HUES64 (cell line): ENCODE measurements around the gene DNASE1. TPM values are rescaled to one million over a fixed set of nuclear protein-coding genes. Genes with fewer than 3 reads are reported as not detected.
"Not testable (repeated sequence)": the region's sequence is repeated elsewhere in the genome, so short reads cannot be mapped to it uniquely, and the experiment has no call there.

Experiments
- H3K27ac ChIP-seq: 2 replicates; pipeline ENCODE4 v1.7.0; 2013; ENCODE audit warnings: low read depth, low read length, inconsistent platforms
- H3K27me3 ChIP-seq: 2 replicates; pipeline ENCODE4 v1.6.1; 2013; ENCODE audit warnings: mild to moderate bottlenecking, low read length; ENCODE audit not compliant: insufficient read depth
- H3K36me3 ChIP-seq: 2 replicates; pipeline ENCODE4 v1.6.1; 2013; ENCODE audit warnings: mild to moderate bottlenecking, low read length; ENCODE audit not compliant: insufficient read depth
- H3K4me1 ChIP-seq: 2 replicates; pipeline ENCODE4 v1.6.1; 2013; ENCODE audit warnings: mild to moderate bottlenecking, low read length, moderate library complexity; ENCODE audit not compliant: insufficient read depth
- H3K4me3 ChIP-seq: 2 replicates; pipeline ENCODE4 v1.5.1; 2013; ENCODE audit warnings: mild to moderate bottlenecking, low read length, moderate library complexity
- H3K9ac ChIP-seq: 2 replicates; pipeline ENCODE4 v1.6.1; 2013; ENCODE audit warnings: mild to moderate bottlenecking, low read depth, low read length
- H3K9me3 ChIP-seq: 2 replicates; pipeline ENCODE4 v1.6.1; 2013; ENCODE audit warnings: low read depth, low read length; ENCODE audit not compliant: insufficient read depth
- WGBS: fragments of 150-250, 120-280 bp; methylation state at CpG from one replicate; pipeline ENCODE4 v1.1.7; 2013; ENCODE audit warnings: missing lambda C conversion rate; 5-methylcytosine and 5-hydroxymethylcytosine counted together
- polyA plus RNA-seq, 2 experiments: library from polyadenylated mRNA; stranded (reverse); fragments of 50-300 nt; gene quantifications; one replicate each; pipeline ENCODE4 v1.2.3, GENCODE V29; 2013

Gene DNASE1
- polyA plus RNA-seq (2013, experiment 1 of 2) = 6.6 TPM
- 6.9 TPM for polyA plus RNA-seq (2013, experiment 2 of 2)

GRCh38 chr16:3654249-3654991, at the start of gene DNASE1:
TSS of gene DNASE1 (plus strand) at chr16:3654691. CDS start at chr16:3655374, 683 bp downstream.
- WGBS = 72% methylated on average over 14 of the region's 14 CpGs
- Histone ChIP-seq H3K9me3 (no peaks in the 10 kb centered on the region), H3K36me3 (peaks cover 60% of the 10 kb centered on the region), H3K27me3 (no peaks in the 10 kb centered on the region), H3K27ac (peak within 1 kb of the TSS; percentile 20; the same call in 1 of the 2 replicates), H3K4me1 (peaks cover 3% of the 10 kb centered on the region; the same call in 1 of the 2 replicates), H3K4me3 (no peak within 1 kb of the TSS), H3K9ac (no peak within 1 kb of the TSS)

- no peaks in the 10 kb centered on the region for H3K27me3 ChIP-seq
- H3K36me3 ChIP-seq = peaks cover 48% of the 10 kb centered on the region
Measured at GRCh38 chr16:3606441-3606840, 48.0 kb upstream of the DNASE1 start.

GRCh38 chr16:3607161-3607560, 47.3 kb upstream of the DNASE1 start:
- Histone ChIP-seq H3K9ac (no peak overlapping the region), H3K27me3 (no peaks in the 10 kb centered on the region), H3K4me3 (no peak overlapping the region), H3K36me3 (peaks cover 41% of the 10 kb centered on the region), H3K9me3 (no peaks in the 10 kb centered on the region), H3K27ac (no peak overlapping the region), H3K4me1 (peaks cover 4% of the 10 kb centered on the region; the same call in 1 of the 2 replicates)
- 95% methylated on average over 7 of the region's 7 CpGs for WGBS

More at GRCh38 chr16:3606441-3606840, 48.0 kb upstream of the DNASE1 start:
- H3K4me3 ChIP-seq = no peak overlapping the region
- H3K4me1 ChIP-seq = peaks cover 4% of the 10 kb centered on the region; the same call in 1 of the 2 replicates
- H3K27ac ChIP-seq = no peak overlapping the region
- no peak overlapping the region for H3K9ac ChIP-seq
- H3K9me3 ChIP-seq = no peaks in the 10 kb centered on the region
- WGBS = 90% methylated on average over 11 of the region's 11 CpGs

- Histone ChIP-seq H3K9me3 (no peaks in the 10 kb centered on the region), H3K27ac (no peak overlapping the region), H3K4me1 (peaks cover 4% of the 10 kb centered on the region; the same call in 1 of the 2 replicates), H3K27me3 (no peaks in the 10 kb centered on the region), H3K4me3 (no peak overlapping the region), H3K9ac (no peak overlapping the region), H3K36me3 (peaks cover 36% of the 10 kb centered on the region)
- 87% methylated on average over 2 of the region's 2 CpGs for WGBS
Measured at GRCh38 chr16:3607634-3608033, 46.9 kb upstream of the DNASE1 start.

GRCh38 chr16:3608069-3608468, 46.4 kb upstream of the DNASE1 start:
- no peak overlapping the region for H3K4me3 ChIP-seq
- H3K36me3 ChIP-seq = peaks cover 35% of the 10 kb centered on the region
- H3K9ac ChIP-seq = no peak overlapping the region
- H3K4me1 ChIP-seq = peaks cover 8% of the 10 kb centered on the region; the same call in 1 of the 2 replicates
- no peaks in the 10 kb centered on the region for H3K27me3 ChIP-seq
- no peaks in the 10 kb centered on the region for H3K9me3 ChIP-seq
- 96% methylated on average over 5 of the region's 5 CpGs for WGBS
- no peak overlapping the region for H3K27ac ChIP-seq

GRCh38 chr16:3608976-3609375, 45.5 kb upstream of the DNASE1 start:
- not testable (repeated sequence) for H3K27ac ChIP-seq, H3K9me3 ChIP-seq, H3K27me3 ChIP-seq, H3K4me3 ChIP-seq, H3K4me1 ChIP-seq, H3K9ac ChIP-seq
- 92% methylated on average over 12 of the region's 13 CpGs for WGBS
- H3K36me3 ChIP-seq = peaks cover 28% of the 10 kb centered on the region

GRCh38 chr16:3609895-3610697, 44.4 kb upstream of the DNASE1 start:
- H3K4me1 ChIP-seq = peaks cover 9% of the 10 kb centered on the region; the same call in 1 of the 2 replicates
- H3K27ac ChIP-seq = no peak overlapping the region
- H3K9ac ChIP-seq = no peak overlapping the region
- no peaks in the 10 kb centered on the region for H3K27me3 ChIP-seq
- H3K9me3 ChIP-seq = no peaks in the 10 kb centered on the region
- peak overlapping the region; percentile 100 for H3K4me3 ChIP-seq
- H3K36me3 ChIP-seq = peaks cover 28% of the 10 kb centered on the region
- 92% methylated on average over 14 of the region's 14 CpGs for WGBS

- H3K36me3 ChIP-seq = peaks cover 24% of the 10 kb centered on the region
- H3K9me3 ChIP-seq = no peaks in the 10 kb centered on the region
- H3K4me3 ChIP-seq = peak overlapping the region; percentile 100
- peak overlapping the region; percentile 74 for H3K9ac ChIP-seq
- no peak overlapping the region; the same call in 1 of the 2 replicates for H3K27ac ChIP-seq
- WGBS = 8% methylated on average over 10 of the region's 10 CpGs
- H3K4me1 ChIP-seq = peaks cover 9% of the 10 kb centered on the region; the same call in 1 of the 2 replicates
- no peaks in the 10 kb centered on the region for H3K27me3 ChIP-seq
Measured at GRCh38 chr16:3610698-3611145, 43.8 kb upstream of the DNASE1 start.

- peak within 1 kb of the TSS; percentile 100 for H3K4me3 ChIP-seq
- peak within 1 kb of the TSS; percentile 73; the same call in 1 of the 2 replicates for H3K27ac ChIP-seq
- peaks cover 20% of the 10 kb centered on the region for H3K36me3 ChIP-seq
- H3K27me3 ChIP-seq = no peaks in the 10 kb centered on the region
- under 1% methylated on average over 86 of the region's 86 CpGs for WGBS
- peaks cover 9% of the 10 kb centered on the region; the same call in 1 of the 2 replicates for H3K4me1 ChIP-seq
- no peaks in the 10 kb centered on the region for H3K9me3 ChIP-seq
- peak within 1 kb of the TSS; percentile 85 for H3K9ac ChIP-seq
Measured at GRCh38 chr16:3611146-3611975, 43.1 kb upstream of the DNASE1 start, which contains the start of gene SLX4. TSS of gene SLX4 (minus strand) at chr16:3611606. CDS start at chr16:3608964, 2,642 bp downstream.
